HG03354 (cell line): ENCODE results near the gene DHRS7B.

Experiments
- ATAC-seq: cut with Tn5 transposase; IDR thresholded peaks from one replicate; pipeline ENCODE4 v1.9.1; 2021; ENCODE audit warnings: mild to moderate bottlenecking; ENCODE audit not compliant: unreplicated experiment, poor library complexity, severe bottlenecking

DHRS7B gene

GRCh38 chr17:21200590-21201297, 74.0 kb downstream of the DHRS7B start:
- no peak for ATAC-seq

GRCh38 chr17:21201298-21201595, 74.5 kb downstream of the DHRS7B start:
- ATAC-seq: no peak

- ATAC-seq: no peak
These were observed 75.1 kb downstream of the DHRS7B start for GRCh38 chr17:21201874-21202273.

- ATAC-seq: no peak
These were observed 75.7 kb downstream of the DHRS7B start for GRCh38 chr17:21202512-21202911.

- ATAC-seq: no peak
These were observed 78.2 kb downstream of the DHRS7B start for GRCh38 chr17:21204935-21205334.

GRCh38 chr17:21208352-21208751, 81.6 kb downstream of the DHRS7B start:
- no peak for ATAC-seq

- no peak for ATAC-seq
These were observed 82.9 kb downstream of the DHRS7B start for GRCh38 chr17:21209511-21210175.

- ATAC-seq: no peak
These were observed 83.8 kb downstream of the DHRS7B start for GRCh38 chr17:21210411-21211076.

GRCh38 chr17:21211825-21212479, 85.2 kb downstream of the DHRS7B start:
- ATAC-seq: no peak

GRCh38 chr17:21212826-21213637, 86.3 kb downstream of the DHRS7B start:
- no peak for ATAC-seq

- ATAC-seq: peak; percentile 23
These were observed 86.9 kb downstream of the DHRS7B start for GRCh38 chr17:21213638-21214014.

GRCh38 chr17:21214015-21214776, 87.4 kb downstream of the DHRS7B start, which contains the start of gene TMEM11:
Gene TMEM11 (minus strand): TSS chr17:21214161. CDS start chr17:21214152, 9 bp downstream.
- ATAC-seq: peak; percentile 93

- peak; percentile 1 for ATAC-seq
These were observed 88.2 kb downstream of the DHRS7B start for GRCh38 chr17:21214777-21215541.

GRCh38 chr17:21215935-21216334, 89.2 kb downstream of the DHRS7B start:
- no peak for ATAC-seq

GRCh38 chr17:21217346-21217745, 90.6 kb downstream of the DHRS7B start:
- no peak for ATAC-seq

- no peak for ATAC-seq
These were observed 91.3 kb downstream of the DHRS7B start for GRCh38 chr17:21218101-21218500.

GRCh38 chr17:21218831-21219380, 92.1 kb downstream of the DHRS7B start:
- no peak for ATAC-seq

GRCh38 chr17:21223086-21223485, 96.3 kb downstream of the DHRS7B start:
- ATAC-seq: no peak
